T-helper 1 cell (primary cell): Measurements from ENCODE around the gene ADGRL3.
"Not testable (repeated sequence)": the region's sequence is repeated elsewhere in the genome, so short reads cannot be mapped to it uniquely, and the experiment has no call there.

ENCODE experiments used
- DNase-seq, 5 donors: peaks; one replicate each; pipeline ENCODE4 v3.0.0-alpha.2; 2012 to 2020

ADGRL3 gene

DNA sequence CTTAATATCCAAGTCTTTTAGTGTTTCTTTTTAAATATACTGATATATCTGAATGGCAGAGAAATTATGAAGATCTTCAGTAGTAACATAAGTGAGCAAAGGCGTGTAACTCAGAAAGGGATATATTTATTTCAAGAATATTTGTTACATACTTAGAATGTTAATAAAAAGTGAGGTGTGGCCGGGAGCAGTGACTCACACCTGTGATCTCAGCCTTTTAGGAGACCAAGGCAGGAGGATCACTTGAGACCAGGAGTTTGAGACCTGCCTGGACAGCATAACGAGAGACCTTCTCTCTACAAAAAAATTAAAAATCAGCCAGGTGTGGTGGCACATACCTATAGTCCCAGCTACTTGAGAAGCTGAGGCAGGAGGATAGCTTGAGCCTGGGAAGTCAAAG lies 651.0 kb downstream of the ADGRL3 start:
- no peak for DNase-seq

GRCh38 chr4:61852105-61852504 lies 652.0 kb downstream of the ADGRL3 start:
- DNase-seq, result not testable (repeated sequence)

DNA sequence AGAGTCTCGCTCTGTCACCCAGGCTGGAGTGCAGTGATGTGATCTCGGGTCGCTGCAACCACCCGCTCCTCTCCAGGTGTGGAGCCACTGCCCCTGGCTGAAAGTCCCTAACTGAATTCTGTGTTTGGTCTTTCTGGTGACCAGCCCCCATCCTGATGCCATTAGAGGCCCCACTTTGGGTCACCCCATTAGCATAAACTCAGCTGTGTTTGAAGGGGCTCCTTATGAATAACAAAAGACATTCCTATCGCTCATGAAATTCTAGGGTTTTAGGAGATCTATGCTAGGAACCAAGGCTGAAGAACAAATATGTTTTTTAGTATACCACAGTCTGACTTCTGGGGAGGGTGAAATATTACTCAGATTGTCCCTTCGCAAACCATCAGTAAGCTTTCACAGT lies 652.9 kb downstream of the ADGRL3 start:
- no peak for DNase-seq

- DNase-seq, result no peak
Measured at GRCh38 chr4:61860376-61860775, 660.2 kb downstream of the ADGRL3 start.

- DNase-seq, result no peak
Measured at GRCh38 chr4:61864286-61864685, 664.2 kb downstream of the ADGRL3 start.

DNA sequence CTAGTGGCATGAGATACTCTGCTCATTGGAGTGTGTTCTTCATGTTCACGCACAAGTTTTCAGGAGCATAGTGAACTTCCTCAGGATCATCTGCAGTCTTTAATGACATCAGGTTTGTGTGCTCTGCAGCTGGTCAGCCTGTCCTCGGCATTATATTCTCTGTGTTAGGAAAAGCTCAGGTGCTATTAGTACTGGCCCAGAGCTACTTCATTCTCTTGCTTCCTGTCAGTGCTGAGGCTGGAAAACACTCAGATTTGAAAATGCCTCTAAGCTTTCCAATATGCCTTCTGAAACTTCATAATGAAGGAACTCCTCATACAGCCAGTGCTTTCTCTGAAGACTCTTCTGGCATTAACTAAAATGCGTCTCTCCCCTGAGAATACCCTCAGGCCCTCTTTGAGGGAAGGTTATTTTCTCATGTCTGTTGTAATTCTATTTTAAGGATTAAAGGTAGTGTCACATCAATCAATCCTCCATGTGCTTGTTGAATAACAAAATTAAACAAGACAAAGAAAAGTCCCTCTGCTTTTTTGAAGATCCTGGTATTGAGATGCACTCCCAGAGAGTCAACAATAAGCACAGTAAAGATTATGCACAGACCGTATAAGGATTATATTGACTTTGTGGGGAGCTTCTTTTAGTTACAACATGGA lies 666.4 kb downstream of the ADGRL3 start:
- no peak for DNase-seq

DNA sequence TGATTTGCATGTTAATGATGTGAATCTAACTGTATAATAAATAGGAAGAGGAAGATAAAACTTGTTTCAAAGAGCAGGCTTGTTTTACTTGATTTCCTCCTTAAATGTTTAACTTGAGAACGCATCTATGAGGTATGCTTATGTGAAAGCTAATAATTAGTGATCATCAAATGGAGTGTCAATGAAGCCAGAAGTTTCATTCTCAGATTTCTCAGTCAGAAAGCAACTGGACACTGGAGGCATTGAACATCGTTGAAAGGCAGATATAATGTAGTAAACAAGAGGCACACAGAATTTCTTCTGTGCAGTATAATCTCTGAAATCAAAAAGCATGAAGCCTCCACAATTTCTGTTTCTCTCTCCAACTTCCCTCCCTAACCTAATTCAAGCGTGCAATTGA lies 672.9 kb downstream of the ADGRL3 start:
- DNase-seq, result no peak

DNA sequence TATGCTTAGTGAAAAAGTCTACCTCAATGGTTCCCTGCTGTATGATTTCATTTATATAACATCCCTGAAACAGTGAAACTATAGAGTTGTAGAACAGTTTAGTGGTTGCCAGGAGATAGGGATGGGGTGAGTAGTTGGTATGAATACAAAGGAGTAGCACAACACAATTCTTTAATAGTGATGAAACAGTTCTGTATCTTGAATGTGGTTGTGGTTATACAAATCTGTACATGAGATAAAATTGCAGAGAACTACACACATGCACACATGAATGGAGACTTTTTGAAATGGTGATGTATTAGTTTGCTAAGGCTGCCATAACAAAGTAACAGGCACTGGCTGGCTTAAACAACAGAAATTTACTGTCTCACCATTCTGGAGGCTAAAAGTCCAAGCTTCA lies 677.1 kb downstream of the ADGRL3 start:
- DNase-seq, result no peak

DNA sequence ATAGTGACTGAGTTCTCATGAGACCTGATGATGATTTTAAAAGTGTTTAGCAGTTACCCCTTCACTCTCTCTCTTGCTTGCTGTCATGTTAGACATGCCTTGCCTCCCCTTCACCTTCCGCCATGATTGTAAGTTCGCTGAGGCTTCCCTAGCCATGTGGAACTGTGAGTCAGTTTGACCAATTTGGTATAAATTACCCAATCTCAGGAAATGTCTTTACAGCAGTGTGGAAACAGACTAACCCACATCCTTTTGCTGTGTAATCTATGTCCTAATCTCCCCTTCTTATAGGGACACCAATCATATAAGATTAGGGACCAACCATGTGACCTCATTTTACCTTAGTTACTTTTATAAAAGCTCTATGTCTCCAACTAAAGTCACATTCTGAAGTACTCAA lies 677.8 kb downstream of the ADGRL3 start:
- no peak for DNase-seq

DNA sequence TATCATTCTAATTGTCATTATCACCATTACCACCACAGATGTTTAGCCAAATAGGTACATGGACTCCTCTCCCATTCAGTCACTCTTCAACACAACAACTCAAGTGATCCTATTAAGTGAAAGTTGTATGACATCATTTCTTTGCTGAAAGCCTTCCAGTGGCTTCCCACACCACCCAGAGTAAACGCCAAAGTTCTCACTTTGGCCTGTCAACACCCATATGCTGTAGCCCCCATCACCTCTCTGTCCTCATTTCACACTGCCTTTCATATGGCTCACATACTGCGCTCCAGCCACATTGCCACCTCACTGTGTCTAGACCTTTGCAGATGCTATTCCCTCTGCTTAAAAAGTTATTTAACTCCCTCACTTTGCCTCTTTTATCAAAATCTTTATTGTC lies 682.3 kb downstream of the ADGRL3 start:
- DNase-seq, result no peak

DNA sequence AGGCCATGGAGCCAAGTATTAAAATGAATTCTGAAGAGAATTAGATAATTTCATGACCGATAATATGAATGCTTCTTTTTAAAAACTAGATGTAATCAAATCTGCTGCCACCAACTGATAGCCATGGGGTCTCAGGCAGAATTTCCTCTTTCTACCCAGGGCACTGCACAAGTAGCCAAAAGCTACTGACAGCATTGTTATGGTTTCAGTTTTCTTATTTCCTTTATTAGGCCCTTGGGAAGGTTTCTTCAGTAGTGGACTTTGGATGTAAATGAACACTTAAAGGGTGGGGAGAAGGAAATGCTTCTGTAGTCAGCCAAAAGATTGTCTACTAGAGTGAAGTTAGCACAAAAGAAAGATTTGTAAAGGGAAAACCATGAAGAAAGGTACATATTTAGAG lies 686.0 kb downstream of the ADGRL3 start:
- DNase-seq, result no peak

DNA sequence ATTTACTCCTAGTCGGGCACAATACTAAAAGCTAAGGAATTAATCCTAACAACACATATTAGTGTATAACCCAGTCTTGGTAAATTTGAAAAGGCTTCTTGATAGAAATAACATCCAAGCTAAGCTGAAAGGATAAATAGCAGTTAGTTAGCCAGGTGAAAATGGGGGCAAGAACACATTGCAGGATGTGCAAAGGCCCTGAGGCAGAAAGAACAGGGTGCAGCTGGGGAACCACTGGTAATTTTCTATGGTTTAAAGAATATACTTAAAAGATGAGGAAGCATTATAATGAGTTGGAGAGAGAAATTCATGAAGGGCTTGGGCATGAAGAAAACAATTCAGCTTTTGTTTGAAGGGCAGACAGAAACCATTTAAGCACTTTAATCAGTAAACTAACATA lies 689.0 kb downstream of the ADGRL3 start:
- no peak for DNase-seq

GRCh38 chr4:61890321-61890720 lies 690.2 kb downstream of the ADGRL3 start:
- DNase-seq, result no peak

GRCh38 chr4:61891953-61892352 lies 691.8 kb downstream of the ADGRL3 start:
- no peak for DNase-seq

- DNase-seq, result no peak
Measured at GRCh38 chr4:61896634-61897033, 696.5 kb downstream of the ADGRL3 start.

DNA sequence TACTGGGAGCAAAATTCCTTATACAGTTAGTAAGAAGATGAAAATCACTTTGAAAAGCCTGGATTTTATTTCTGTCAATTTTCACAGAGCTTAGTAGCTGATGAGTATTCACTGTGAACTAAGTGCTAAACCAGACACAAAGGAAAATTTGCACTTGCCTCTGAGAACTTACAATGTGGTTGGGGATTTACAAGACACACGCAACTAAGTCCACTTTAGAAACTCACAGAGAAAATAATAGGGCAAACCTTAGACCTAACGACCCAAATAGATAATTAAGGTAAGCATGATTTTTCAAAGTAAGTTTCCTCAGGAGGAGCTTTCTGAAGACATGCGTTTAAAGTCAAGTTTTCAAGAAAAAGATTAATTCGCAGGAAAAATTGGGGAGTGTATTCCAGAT lies 708.9 kb downstream of the ADGRL3 start:
- DNase-seq, result no peak

GRCh38 chr4:61911313-61911756 lies 711.2 kb downstream of the ADGRL3 start:
- no peak for DNase-seq

DNA sequence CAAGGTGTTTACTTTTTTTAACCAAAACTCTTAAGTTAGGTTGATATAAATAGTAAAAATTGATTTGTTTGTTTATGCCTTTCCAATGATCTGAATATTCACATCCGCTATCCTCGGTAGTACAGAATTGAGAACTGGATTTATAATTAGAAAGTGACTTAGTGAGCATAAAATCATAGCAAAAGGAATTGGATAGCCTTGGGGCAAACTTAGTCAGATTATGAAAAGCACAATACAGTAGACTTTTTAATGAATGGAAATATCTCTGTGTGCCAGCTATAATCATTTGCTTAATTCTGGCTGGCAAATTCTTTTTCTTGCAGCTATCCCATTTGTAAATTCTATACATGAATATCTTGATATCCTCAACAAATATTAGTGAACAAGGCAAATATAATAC lies 713.5 kb downstream of the ADGRL3 start:
- no peak for DNase-seq

DNA sequence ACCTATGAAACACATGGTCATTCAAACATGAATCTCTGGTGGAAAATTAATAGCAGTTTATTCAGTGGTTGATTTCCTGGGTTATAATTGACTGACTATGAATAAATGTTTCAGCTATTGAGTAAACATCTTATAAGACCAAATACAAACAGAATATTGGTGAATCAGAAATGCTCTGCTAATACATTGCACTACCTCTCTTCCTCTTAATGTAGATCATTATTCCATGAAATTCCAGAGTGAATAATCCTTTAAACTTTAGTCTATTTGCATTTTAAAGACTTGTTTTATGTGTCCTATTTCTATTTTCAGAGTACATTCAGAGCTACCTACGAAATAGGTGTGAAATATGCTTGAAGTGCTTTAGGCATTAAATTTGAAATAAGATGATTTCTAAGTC lies 715.4 kb downstream of the ADGRL3 start:
- DNase-seq, result no peak

DNA sequence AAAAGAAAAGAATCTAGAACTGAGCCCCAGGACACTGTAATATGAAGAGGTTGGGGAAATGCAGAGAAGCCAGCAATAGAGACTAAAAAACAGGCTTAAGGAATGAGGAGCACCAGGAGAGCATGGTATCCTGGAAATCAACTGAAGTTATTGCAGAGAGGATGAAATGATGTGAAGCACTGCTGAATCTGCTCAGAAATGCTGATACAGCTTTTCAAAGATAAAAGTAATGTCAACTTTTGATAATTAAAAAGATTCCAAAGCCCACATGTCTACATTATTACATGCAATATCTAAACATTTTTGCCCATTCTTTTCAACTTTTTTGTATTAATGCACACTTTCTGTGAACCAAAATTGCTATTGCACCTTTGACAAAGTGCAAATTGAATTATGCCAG lies 718.4 kb downstream of the ADGRL3 start:
- DNase-seq, result no peak

DNA sequence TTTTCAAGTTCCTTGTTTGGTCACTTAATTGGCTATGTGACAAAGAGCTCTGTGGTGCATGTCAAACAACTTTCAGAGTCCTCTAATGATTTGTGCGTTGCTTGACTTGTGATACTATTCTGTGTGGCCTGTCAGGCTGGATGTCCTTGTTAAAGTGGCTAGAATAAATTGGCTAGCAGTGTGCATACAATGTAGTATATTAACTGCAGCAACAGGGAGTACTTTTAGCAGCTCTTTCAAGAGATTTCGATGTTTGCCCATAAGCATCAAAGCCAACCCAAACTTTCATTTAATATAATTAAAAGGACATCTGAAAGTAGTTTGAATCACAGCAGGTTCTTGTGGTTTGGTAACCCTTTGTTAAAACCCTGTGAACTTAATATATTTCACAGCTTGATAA lies 718.9 kb downstream of the ADGRL3 start:
- DNase-seq, result no peak

DNA sequence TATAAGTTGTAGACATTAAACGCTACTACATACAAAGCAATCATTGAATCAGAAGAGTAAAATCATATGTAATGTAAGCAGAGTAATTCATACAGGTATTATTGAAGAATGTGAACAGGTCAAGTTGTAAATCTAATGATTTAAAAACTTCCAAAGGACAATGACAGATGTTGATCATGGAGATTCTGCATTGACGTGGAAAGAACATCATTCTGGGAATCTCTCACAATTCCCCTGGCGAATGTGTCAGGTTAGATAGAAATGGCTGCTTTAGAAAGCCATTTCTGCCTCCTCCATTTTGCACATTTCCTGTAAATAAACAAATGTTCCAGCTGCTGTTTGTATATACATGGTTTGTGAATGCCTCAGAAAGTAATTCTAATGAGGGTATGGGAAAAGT lies 719.4 kb downstream of the ADGRL3 start:
- no peak for DNase-seq

DNA sequence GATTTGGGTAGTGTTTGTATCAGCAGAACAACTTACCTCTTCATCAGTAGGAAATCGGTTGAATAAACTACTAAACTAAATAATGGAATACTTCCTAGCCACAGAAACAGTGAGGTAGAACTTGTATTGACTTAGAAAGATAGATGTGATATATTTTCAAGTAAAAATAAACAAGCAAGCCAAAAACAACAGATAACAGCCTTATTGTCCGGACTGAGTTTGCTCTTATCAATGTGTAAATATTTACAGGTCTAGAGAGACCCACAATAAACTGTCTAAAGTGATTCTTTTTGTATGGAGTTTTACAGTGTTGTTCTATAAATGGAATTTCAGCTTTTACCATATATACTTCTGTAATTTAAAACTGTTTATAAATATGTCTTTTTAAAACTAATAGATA lies 721.8 kb downstream of the ADGRL3 start:
- no peak for DNase-seq

- DNase-seq, result no peak
Measured at GRCh38 chr4:61922766-61923165, 722.6 kb downstream of the ADGRL3 start.

- no peak for DNase-seq
Measured at GRCh38 chr4:61923179-61923578, 723.1 kb downstream of the ADGRL3 start.

- DNase-seq, result no peak
Measured at GRCh38 chr4:61924131-61924530, 724.0 kb downstream of the ADGRL3 start.
